Ramos (cell line): Measurements from ENCODE around the gene NCR2.

Source experiments
- in situ Hi-C: fragments of 300-500 bp; cut with MboI; formaldehyde crosslinking; loops from one replicate; pipeline ENCODE4 v1.14.3; 2022; ENCODE audit warnings: low sequenced_read_pairs; ENCODE audit not compliant: unreplicated experiment

Gene NCR2

DNA sequence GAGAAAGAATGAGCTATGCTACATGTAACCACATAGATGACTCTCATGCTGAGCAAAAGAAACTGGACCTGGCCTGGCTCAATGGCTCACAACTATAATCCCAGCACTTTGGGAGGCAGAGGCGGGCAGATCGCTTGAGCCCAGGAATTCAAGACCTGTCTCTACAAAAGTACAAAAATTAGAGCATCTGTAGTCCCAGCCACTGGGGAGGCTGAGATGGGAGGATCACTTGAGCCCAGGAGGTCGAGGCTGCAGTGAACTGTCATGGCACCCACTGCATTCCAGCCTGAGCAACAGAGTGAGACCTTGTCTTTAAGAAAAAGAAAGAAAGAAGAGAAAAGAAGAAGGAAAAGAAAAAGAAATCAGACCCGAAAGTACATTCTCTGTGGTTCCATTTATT lies 41.7 kb downstream of the NCR2 start:
- in situ Hi-C loops = loop anchor here (10.0 kb wide), 1 partner anchor 218 kb away; no protein-coding TSS in a partner anchor

DNA sequence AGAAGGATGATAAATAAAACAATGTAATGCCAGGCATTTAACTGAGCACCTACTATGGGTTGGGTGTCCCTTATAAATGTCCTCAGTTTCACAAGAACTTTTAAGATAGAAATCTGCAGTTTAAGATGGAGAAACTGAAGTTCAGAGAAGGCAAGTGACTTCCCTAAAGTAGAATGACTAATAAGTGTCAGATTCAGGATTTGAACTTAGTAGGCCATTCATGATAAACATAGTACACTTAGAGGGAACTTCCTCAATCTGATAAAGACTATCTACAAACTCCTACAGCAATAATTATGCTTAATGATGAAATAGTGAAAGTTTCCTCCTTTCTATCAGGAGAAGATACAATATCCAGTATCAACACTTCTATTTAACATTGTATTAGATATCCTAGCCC lies 43.9 kb downstream of the NCR2 start:
- in situ Hi-C loops = loop anchor here (10.0 kb wide), 1 partner anchor 215 kb away; no protein-coding TSS in a partner anchor

DNA sequence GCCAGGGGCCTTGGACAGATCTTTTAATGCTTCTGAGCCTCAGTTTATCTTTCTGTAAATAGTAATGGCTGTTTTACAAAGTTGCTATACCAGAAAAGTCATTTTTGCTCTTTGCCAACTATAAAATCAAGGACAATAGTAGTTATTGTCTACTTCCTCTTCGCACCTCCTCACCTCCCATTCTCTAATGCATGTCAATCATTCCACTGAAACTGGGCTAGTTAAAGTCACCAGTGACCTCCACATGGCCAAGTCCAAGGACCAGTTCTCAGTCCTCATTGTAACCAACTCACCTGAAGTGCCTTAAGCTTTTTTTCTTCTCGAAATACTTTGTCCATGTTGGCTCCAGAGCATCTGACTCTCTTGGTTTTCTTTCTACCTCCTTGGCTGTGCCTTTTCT lies 51.2 kb downstream of the NCR2 start:
- in situ Hi-C loops = no loop called here

DNA sequence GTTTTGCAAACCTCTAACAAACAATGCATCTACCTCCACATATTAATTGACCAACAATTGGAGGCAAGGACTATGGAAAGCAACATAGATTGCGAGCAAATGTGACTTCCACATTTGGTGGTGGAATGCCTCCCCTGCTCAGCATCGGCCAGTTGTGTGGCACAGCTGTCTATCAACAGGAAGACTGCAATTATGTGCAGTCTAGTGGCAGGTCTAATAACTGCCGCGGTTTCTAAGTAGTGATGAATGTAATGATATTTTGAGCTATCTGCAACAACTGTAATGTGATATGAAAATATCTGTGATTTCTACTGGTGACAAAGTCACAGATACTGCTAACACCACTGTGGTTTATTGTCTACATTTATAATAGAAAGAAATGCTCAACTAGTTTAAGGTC lies 56.8 kb downstream of the NCR2 start:
- in situ Hi-C loops = no loop called here

DNA sequence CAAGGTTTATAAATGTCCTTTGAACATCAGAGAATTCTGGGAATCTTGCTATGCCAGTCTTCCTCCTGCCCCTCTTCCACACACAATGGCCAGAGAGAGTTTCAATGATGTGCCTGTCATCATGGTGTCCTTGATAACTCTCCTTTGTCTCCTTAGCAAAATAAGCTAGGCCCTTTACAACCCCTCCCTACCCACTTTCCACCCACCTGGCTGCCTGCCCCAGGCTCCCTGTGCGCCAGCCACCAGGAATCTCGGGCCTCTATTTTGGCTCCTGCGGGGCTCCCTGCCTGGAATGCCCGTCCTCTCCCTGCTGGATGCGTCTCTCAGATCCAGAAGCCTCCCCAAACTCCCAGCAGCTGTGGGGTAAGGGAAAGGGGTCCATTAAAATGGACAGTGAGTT lies 60.9 kb downstream of the NCR2 start:
- in situ Hi-C loops = no loop called here

DNA sequence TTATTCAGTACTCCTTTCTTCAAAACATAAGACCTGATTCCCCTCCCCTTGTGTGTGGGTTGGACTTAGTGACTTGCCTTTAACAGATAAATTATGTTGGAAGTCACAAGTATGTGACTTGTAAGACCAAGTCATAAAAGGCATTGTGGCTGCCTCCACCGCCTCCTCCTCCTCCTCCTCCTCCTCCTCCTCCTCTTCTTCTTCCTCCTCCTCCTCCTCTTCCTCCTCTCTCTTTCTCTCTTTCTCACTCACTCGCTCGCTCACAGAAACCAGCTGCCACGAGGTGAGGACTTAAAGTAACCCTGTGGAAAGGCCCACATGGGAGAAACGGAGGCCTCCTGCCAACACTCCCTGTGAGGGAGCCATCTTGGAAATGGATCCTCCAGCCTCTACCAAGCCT lies 64.0 kb downstream of the NCR2 start:
- in situ Hi-C loops = no loop called here
